ENCODE results near the gene DLG2. TPM values are rescaled to one million over a fixed set of nuclear protein-coding genes. Genes with fewer than 3 reads are reported as not detected.

The DLG2 gene
- total RNA-seq, 1 donor from 2014 or later, result 7.2 TPM

DNA sequence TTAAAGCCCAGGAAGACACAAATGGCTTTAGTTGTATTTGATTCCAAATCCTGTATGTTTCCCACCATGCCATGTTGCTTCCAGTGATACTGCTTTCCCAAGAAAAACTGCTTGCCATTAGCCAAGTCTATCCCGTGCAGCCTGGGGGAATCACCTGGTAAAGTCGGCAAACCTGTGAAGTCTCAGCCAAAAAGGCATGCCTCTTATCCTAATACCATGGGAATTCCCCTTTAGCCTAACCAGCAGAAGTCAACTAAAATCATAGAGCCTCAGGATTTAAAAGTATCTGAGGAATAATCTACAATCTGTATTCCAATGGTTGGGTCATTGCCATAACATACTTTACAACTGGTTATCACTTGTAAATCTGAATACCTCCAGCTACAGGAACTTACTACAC lies 869.4 kb downstream of the DLG2 start:
- no peak for ATAC-seq
- no peak overlapping the region for H3K27ac ChIP-seq
- no peaks in the 10 kb centered on the region for H3K9me3 ChIP-seq
- H3K4me3 ChIP-seq, result no peak overlapping the region
- no peaks in the 10 kb centered on the region for H3K27me3 ChIP-seq (ENCODE audit: low read depth)
- H3K36me3 ChIP-seq, result no peaks in the 10 kb centered on the region
- TF ChIP-seq, protein P1, sequence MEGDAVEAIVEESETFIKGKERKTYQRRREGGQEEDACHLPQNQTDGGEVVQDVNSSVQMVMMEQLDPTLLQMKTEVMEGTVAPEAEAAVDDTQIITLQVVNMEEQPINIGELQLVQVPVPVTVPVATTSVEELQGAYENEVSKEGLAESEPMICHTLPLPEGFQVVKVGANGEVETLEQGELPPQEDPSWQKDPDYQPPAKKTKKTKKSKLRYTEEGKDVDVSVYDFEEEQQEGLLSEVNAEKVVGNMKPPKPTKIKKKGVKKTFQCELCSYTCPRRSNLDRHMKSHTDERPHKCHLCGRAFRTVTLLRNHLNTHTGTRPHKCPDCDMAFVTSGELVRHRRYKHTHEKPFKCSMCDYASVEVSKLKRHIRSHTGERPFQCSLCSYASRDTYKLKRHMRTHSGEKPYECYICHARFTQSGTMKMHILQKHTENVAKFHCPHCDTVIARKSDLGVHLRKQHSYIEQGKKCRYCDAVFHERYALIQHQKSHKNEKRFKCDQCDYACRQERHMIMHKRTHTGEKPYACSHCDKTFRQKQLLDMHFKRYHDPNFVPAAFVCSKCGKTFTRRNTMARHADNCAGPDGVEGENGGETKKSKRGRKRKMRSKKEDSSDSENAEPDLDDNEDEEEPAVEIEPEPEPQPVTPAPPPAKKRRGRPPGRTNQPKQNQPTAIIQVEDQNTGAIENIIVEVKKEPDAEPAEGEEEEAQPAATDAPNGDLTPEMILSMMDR (IDR thresholded peaks at IDR 0.05), result no peak
- no peaks in the 10 kb centered on the region for H3K4me1 ChIP-seq
- DNase-seq, result no peak
- intact Hi-C loops (cut with DNase I), result no loop called here

DNA sequence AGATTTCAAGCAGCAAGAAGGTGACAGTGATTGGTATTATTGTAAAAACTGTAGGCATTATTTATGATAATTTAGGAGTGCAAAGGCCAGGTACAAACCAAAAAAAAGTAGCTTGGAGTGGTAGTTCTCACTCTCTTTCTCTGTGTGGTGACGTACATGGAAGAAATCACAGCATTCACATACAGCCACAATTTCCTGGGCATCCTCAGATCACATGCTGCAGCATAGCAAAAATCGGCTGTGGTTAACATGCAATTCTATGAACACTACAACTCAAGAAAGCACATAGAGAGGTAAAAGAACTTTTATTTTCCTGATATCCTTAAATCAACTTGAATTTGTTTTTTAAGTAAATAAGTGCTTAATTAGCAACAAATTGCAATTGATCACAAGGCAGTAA lies 875.8 kb downstream of the DLG2 start:
- H3K4me1 ChIP-seq, result no peaks in the 10 kb centered on the region
- no peak overlapping the region for H3K27ac ChIP-seq
- no peaks in the 10 kb centered on the region for H3K9me3 ChIP-seq
- no peak for DNase-seq
- H3K36me3 ChIP-seq, result no peaks in the 10 kb centered on the region
- intact Hi-C loops (cut with DNase I), result no loop called here
- TF ChIP-seq, protein P1 (IDR thresholded peaks at IDR 0.05), result no peak
- no peak for ATAC-seq
- H3K27me3 ChIP-seq (ENCODE audit: low read depth), result no peaks in the 10 kb centered on the region
- no peak overlapping the region for H3K4me3 ChIP-seq

DNA sequence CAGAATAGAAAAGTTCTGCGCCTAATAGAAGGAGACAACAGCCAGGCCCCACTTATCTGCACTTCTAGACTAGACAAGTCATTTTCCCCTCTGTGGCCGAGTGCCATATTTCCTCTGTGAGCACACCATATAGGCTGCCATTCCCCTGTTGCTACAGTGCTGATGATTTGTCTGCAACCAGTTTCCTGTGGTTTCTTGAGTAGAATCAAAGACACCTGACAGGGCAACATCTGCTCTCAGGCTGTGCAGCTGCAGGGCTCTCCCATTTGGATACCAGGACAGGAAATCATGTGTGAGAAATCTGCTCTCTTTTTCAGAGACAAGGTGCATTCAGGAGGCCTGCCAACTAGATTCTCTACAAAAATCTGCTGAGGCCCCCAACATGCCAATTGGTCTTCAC lies 879.3 kb downstream of the DLG2 start:
- Histone ChIP-seq H3K27me3 (ENCODE audit: low read depth) (no peaks in the 10 kb centered on the region), H3K4me1 (no peaks in the 10 kb centered on the region), H3K4me3 (no peak overlapping the region), H3K27ac (no peak overlapping the region), H3K36me3 (no peaks in the 10 kb centered on the region), H3K9me3 (no peaks in the 10 kb centered on the region)
- TF ChIP-seq, protein P1 (IDR thresholded peaks at IDR 0.05), result no peak
- intact Hi-C loops (cut with DNase I), result no loop called here
- DNase-seq (no peak), ATAC-seq (no peak)

DNA sequence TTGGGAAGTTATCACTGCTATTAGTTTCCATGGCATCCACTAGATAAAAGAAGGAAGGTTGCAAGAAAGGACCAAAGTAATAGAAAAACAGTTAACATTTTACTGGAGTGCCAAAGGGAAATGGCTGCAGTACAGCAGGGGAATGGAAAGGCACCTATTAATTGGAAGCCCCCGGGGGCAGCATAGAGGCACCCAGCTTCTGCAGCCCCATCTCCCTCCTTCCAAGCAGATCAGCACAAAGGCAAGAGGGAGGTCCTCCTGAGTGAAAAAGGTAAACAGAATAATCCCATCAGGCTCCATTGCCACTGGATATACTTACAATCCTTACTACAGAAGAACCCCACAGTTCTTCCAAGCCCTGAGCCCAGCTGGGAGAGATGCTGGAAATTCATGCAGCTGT lies 887.1 kb downstream of the DLG2 start:
- DNase-seq, result no peak
- H3K4me3 ChIP-seq, result no peak overlapping the region
- no peaks in the 10 kb centered on the region for H3K27me3 ChIP-seq (ENCODE audit: low read depth)
- no peak overlapping the region for H3K27ac ChIP-seq
- ATAC-seq, result no peak
- H3K36me3 ChIP-seq, result no peaks in the 10 kb centered on the region
- intact Hi-C loops (cut with DNase I), result no loop called here
- no peaks in the 10 kb centered on the region for H3K9me3 ChIP-seq
- H3K4me1 ChIP-seq, result no peaks in the 10 kb centered on the region
- TF ChIP-seq, protein P1 (IDR thresholded peaks at IDR 0.05), result no peak

DNA sequence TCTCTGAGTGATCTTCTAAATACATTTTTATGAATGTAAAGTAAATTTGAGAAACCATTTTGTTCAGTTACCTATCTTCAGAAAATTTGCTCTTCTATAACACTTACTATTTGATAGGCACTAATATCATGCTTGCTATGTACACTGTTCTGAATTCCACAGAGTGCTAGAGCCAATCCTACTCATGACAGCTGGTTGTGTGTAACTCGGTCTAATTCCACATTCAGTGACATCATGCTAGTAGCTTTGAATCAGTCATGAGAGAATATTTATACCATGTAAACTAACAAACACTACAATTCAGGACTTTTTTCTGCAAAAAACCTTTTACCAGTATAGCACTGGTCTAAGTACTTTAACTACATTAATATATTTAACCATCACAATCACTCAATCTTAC lies 902.9 kb downstream of the DLG2 start:
- Histone ChIP-seq H3K4me1 (peaks cover 16% of the 10 kb centered on the region), H3K36me3 (no peaks in the 10 kb centered on the region), H3K9me3 (no peaks in the 10 kb centered on the region), H3K27ac (no peak overlapping the region), H3K27me3 (ENCODE audit: low read depth) (no peaks in the 10 kb centered on the region), H3K4me3 (no peak overlapping the region)
- DNase-seq (no peak), ATAC-seq (no peak)
- TF ChIP-seq, protein P1 (IDR thresholded peaks at IDR 0.05), result no peak
- intact Hi-C loops (cut with DNase I), result no loop called here

DNA sequence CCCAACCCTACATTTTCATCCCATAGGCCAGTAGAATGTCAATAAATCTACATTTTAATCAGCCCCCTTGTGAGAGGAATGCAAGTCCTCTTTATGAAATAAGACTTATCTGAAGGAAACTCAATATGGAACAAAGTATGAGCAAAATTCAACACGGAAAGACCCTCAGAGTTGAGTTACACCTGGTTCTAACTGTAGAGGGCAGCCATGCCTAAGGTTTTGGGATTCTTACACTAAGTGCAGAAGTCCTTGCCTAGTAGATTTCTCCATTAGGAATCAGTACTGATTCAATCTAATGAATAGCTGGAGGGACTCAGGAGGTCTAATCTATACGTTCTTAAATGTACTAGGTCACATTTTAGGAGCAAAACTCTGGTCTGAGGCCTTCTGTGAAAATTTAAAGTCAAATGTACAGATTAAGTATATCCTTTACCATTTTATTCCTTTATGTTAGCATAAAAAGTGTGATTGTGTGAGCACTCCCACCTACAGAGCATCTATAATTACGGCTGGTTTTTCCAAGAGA lies 904.5 kb downstream of the DLG2 start:
- DNase-seq (no peak), ATAC-seq (no peak)
- H3K4me3 ChIP-seq, result no peak overlapping the region
- H3K4me1 ChIP-seq, result peaks cover 16% of the 10 kb centered on the region
- no peaks in the 10 kb centered on the region for H3K36me3 ChIP-seq
- H3K27me3 ChIP-seq (ENCODE audit: low read depth), result no peaks in the 10 kb centered on the region
- no peaks in the 10 kb centered on the region for H3K9me3 ChIP-seq
- intact Hi-C loops (cut with DNase I), result no loop called here
- TF ChIP-seq, protein P1 (IDR thresholded peaks at IDR 0.05), result no peak
- no peak overlapping the region for H3K27ac ChIP-seq
